Caco-2 (cell line): ENCODE data around the gene LOXL3. TPM values are rescaled to one million over a fixed set of nuclear protein-coding genes. Genes with fewer than 3 reads are reported as not detected.

ENCODE experiments used
- BruUV-seq: library from RNA; stranded (reverse); fragments of 400-500 nt; replicated peaks from 2 replicates; lab custom pipeline; 2021; lab: Mats Ljungman, UMichigan
- CTCF ChIA-PET: fragments of 300-600 bp; sonication (Branson Sonifier 250); formaldehyde crosslinking; loops from one replicate; lab custom pipeline; 2022; ENCODE audit warnings: antibody characterized with exemption; lab: Charles Lee
- POLR2A ChIA-PET: fragments of 300-600 bp; sonication (Branson Sonifier 250); formaldehyde crosslinking; loops from one replicate; lab custom pipeline; 2022; ENCODE audit warnings: antibody characterized with exemption; lab: Charles Lee
- DNase-seq, 2 experiments: peaks; one replicate each; pipeline versions ENCODE4 v3.0.0 to v3.0.0-alpha.2; 2020 to 2022
- H3K27me3 ChIP-seq: replicated peaks from 2 replicates; pipeline ENCODE4 v1.6.0; 2011; ENCODE audit warnings: low read length; ENCODE audit not compliant: control insufficient read depth, insufficient read depth
- H3K36me3 ChIP-seq: 2 replicates; pipeline ENCODE4 v1.5.1; 2011; ENCODE audit warnings: low read length; ENCODE audit not compliant: control insufficient read depth, insufficient read depth
- H3K4me1 ChIP-seq: fragments of 250-450 bp; sonication (Bioruptor Pico); 2 replicates; pipeline ENCODE4 v1.5.1; 2020; ENCODE audit warnings: mild to moderate bottlenecking
- H3K4me3 ChIP-seq: 2 replicates; pipeline ENCODE4 v1.5.1; 2011; ENCODE audit warnings: low read depth, mild to moderate bottlenecking, control low read depth, low read length
- H3K9me3 ChIP-seq: fragments of 250-450 bp; sonication (Bioruptor Pico); 2 replicates; pipeline ENCODE4 v1.5.1; 2020; ENCODE audit warnings: mild to moderate bottlenecking, moderate library complexity
- H3K27ac Mint-ChIP-seq: one replicate; pipeline ENCODE4 v1.8.0; 2022; ENCODE audit warnings: mixed read lengths; ENCODE audit not compliant: unreplicated experiment
- H3K27me3 Mint-ChIP-seq: one replicate; pipeline ENCODE4 v1.8.0; 2022; ENCODE audit warnings: mixed read lengths; ENCODE audit not compliant: insufficient read depth, unreplicated experiment
- H3K36me3 Mint-ChIP-seq: one replicate; pipeline ENCODE4 v1.8.0; 2022; ENCODE audit warnings: mild to moderate bottlenecking, mixed read lengths; ENCODE audit not compliant: insufficient read depth, unreplicated experiment
- H3K4me1 Mint-ChIP-seq: one replicate; pipeline ENCODE4 v1.8.0; 2022; ENCODE audit warnings: low read depth, mixed read lengths; ENCODE audit not compliant: unreplicated experiment
- H3K4me3 Mint-ChIP-seq: one replicate; pipeline ENCODE4 v1.8.0; 2022; ENCODE audit warnings: mild to moderate bottlenecking, moderate library complexity, mixed read lengths; ENCODE audit not compliant: unreplicated experiment
- H3K9me3 Mint-ChIP-seq: one replicate; pipeline ENCODE4 v1.8.0; 2022; ENCODE audit warnings: mixed read lengths; ENCODE audit not compliant: unreplicated experiment
- CTCF ChIP-seq, 2 experiments: fragments of 200-600 bp in 1 of 2; IDR thresholded peaks; 1 replicate in 1 of 2; 2 replicates in 1 of 2; pipeline versions ENCODE4 v1.5.1 to v1.8.0; 2011 to 2022; ENCODE audit warnings: antibody characterized with exemption in 1 of 2, control low read depth in 1 of 2, inconsistent platforms in 1 of 2, low read depth in 1 of 2, low read length in 1 of 2, mild to moderate bottlenecking in 1 of 2, moderate library complexity in 1 of 2; ENCODE audit not compliant: insufficient read depth in 1 of 2, severe bottlenecking in 1 of 2, unreplicated experiment in 1 of 2
- intact Hi-C: fragments of 100-400 bp; cut with micrococcal nuclease; formaldehyde crosslinking; loops from one replicate; pipeline ENCODE4 v1.10.0; 2022; ENCODE audit not compliant: unreplicated experiment
- total RNA-seq: library from RNA; stranded (reverse); gene quantifications from 2 replicates; pipeline ENCODE4 v1.2.3, GENCODE V29; 2022

The LOXL3 gene
- total RNA-seq, 1 experiment from 2014 or later, result 13.8 TPM

GRCh38 chr2:74532222-74532621, 21.5 kb downstream of the LOXL3 start:
- CTCF ChIA-PET, result interaction anchor here (0.5 to 1.4 kb wide), 9 partner anchors 20 to 197 kb away, joined by 3 to 8 read pairs (median 5); partner anchors contain the start of genes CCDC142, MOGS, MRPL53 and TTC31
- intact Hi-C loops, result no loop called here

GRCh38 chr2:74531666-74532065, 22.1 kb downstream of the LOXL3 start:
- BruUV-seq, result no TSS peak
- Histone ChIP-seq H3K36me3 (peaks cover 5% of the 10 kb centered on the region), H3K9me3 (no peaks in the 10 kb centered on the region), H3K27me3 (no peaks in the 10 kb centered on the region), H3K4me3 (no peak overlapping the region), H3K4me1 (peaks cover 6% of the 10 kb centered on the region)
- peak overlapping the region; percentile 99 for H3K4me3 Mint-ChIP-seq
- intact Hi-C loops, result no loop called here
- peaks cover 39% of the 10 kb centered on the region for H3K36me3 Mint-ChIP-seq
- H3K4me1 Mint-ChIP-seq, result peaks cover 18% of the 10 kb centered on the region
- H3K9me3 Mint-ChIP-seq, result no peaks in the 10 kb centered on the region
- ChIA-PET POLR2A (no interaction called here), CTCF (interaction anchor here (0.5 to 1.4 kb wide), 9 partner anchors 19 to 196 kb away, joined by 3 to 8 read pairs (median 5); partner anchors contain the start of genes CCDC142, MOGS, MRPL53 and TTC31)
- no peak overlapping the region for H3K27ac Mint-ChIP-seq
- no peaks in the 10 kb centered on the region for H3K27me3 Mint-ChIP-seq
- DNase-seq, result no peak
- no peak for TF ChIP-seq CTCF (IDR thresholded peaks at IDR 0.05; ENCODE audit: insufficient read depth in 1 of 2, low read depth in 1 of 2, low read length in 1 of 2, severe bottlenecking in 1 of 2, unreplicated experiment in 1 of 2)

More at GRCh38 chr2:74532222-74532621, 21.5 kb downstream of the LOXL3 start:
- Histone ChIP-seq H3K27me3 (no peaks in the 10 kb centered on the region), H3K36me3 (peaks cover 1% of the 10 kb centered on the region), H3K4me1 (peaks cover 6% of the 10 kb centered on the region), H3K4me3 (no peak overlapping the region), H3K9me3 (no peaks in the 10 kb centered on the region)
- peak; percentile 8 to 16 for TF ChIP-seq CTCF (IDR thresholded peaks at IDR 0.05; ENCODE audit: insufficient read depth in 1 of 2, low read depth in 1 of 2, low read length in 1 of 2, severe bottlenecking in 1 of 2, unreplicated experiment in 1 of 2)
- Mint-ChIP-seq H3K27me3 (no peaks in the 10 kb centered on the region), H3K4me3 (peak overlapping the region; percentile 99), H3K4me1 (peaks cover 18% of the 10 kb centered on the region), H3K9me3 (no peaks in the 10 kb centered on the region), H3K36me3 (peaks cover 34% of the 10 kb centered on the region), H3K27ac (no peak overlapping the region)
- DNase-seq, result peak in 1 of 2 experiments; percentile 33
- POLR2A ChIA-PET, result no interaction called here
- no TSS peak for BruUV-seq

- Histone ChIP-seq H3K27me3 (no peaks in the 10 kb centered on the region), H3K36me3 (peaks cover 9% of the 10 kb centered on the region), H3K4me1 (peaks cover 6% of the 10 kb centered on the region), H3K4me3 (peak overlapping the region; percentile 78), H3K9me3 (no peaks in the 10 kb centered on the region)
- no peaks in the 10 kb centered on the region for H3K27me3 Mint-ChIP-seq
- peak overlapping the region; percentile 99 for H3K27ac Mint-ChIP-seq
- H3K36me3 Mint-ChIP-seq, result peaks cover 46% of the 10 kb centered on the region
- ChIA-PET CTCF (interaction anchor here (0.6 to 1.7 kb wide), 4 partner anchors 16 to 69 kb away, joined by 3 to 7 read pairs (median 4); partner anchors contain the start of genes CCDC142, TLX2 and TTC31), POLR2A (interaction anchor here (0.5 to 2.0 kb wide), 9 partner anchors 8 to 331 kb away, joined by 3 to 7 read pairs (median 4); partner anchors contain the start of genes CCDC142, PCGF1, TTC31 and WBP1)
- peaks cover 18% of the 10 kb centered on the region for H3K4me1 Mint-ChIP-seq
- peak; percentile 58 to 67 for DNase-seq
- intact Hi-C loops, result no loop called here
- TF ChIP-seq CTCF (IDR thresholded peaks at IDR 0.05; ENCODE audit: insufficient read depth in 1 of 2, low read depth in 1 of 2, low read length in 1 of 2, severe bottlenecking in 1 of 2, unreplicated experiment in 1 of 2), result no peak
- peak overlapping the region; percentile 99 for H3K4me3 Mint-ChIP-seq
- no peaks in the 10 kb centered on the region for H3K9me3 Mint-ChIP-seq
- TSS peak; percentile 30 for BruUV-seq
These were observed 23.2 kb downstream of the LOXL3 start for GRCh38 chr2:74530239-74531187.
